H7 (cell line): ENCODE results near the gene ZFAND3. TPM values are rescaled to one million over a fixed set of nuclear protein-coding genes. Genes with fewer than 3 reads are reported as not detected.
A peak's percentile ranks its signal among the peaks of the same experiment; 100 is the strongest.

Experiments used
- DNase-seq: peaks from one replicate; pipeline ENCODE4 v3.0.0; 2012
- H3K27me3 ChIP-seq: 2 replicates; pipeline ENCODE4 v1.6.0; 2011; ENCODE audit warnings: mild to moderate bottlenecking, low read length; ENCODE audit not compliant: control insufficient read depth, insufficient read depth
- H3K36me3 ChIP-seq: replicated peaks from 2 replicates; pipeline ENCODE4 v1.5.1; 2011; ENCODE audit warnings: low read length; ENCODE audit not compliant: control insufficient read depth, insufficient read depth
- H3K4me3 ChIP-seq: 2 replicates; pipeline ENCODE4 v1.5.1; 2011; ENCODE audit warnings: low read depth, mild to moderate bottlenecking, control low read depth, low read length, moderate library complexity; ENCODE audit not compliant: insufficient read depth
- total RNA-seq: library from RNA; depleted of rRNA; stranded (reverse); fragments of >200 nt; shearing (Covaris generic); gene quantifications from 2 replicates; pipeline ENCODE4 v1.2.3, GENCODE V29; 2014

Gene ZFAND3
- total RNA-seq, 1 experiment from 2014 or later = 17.1 TPM

DNA sequence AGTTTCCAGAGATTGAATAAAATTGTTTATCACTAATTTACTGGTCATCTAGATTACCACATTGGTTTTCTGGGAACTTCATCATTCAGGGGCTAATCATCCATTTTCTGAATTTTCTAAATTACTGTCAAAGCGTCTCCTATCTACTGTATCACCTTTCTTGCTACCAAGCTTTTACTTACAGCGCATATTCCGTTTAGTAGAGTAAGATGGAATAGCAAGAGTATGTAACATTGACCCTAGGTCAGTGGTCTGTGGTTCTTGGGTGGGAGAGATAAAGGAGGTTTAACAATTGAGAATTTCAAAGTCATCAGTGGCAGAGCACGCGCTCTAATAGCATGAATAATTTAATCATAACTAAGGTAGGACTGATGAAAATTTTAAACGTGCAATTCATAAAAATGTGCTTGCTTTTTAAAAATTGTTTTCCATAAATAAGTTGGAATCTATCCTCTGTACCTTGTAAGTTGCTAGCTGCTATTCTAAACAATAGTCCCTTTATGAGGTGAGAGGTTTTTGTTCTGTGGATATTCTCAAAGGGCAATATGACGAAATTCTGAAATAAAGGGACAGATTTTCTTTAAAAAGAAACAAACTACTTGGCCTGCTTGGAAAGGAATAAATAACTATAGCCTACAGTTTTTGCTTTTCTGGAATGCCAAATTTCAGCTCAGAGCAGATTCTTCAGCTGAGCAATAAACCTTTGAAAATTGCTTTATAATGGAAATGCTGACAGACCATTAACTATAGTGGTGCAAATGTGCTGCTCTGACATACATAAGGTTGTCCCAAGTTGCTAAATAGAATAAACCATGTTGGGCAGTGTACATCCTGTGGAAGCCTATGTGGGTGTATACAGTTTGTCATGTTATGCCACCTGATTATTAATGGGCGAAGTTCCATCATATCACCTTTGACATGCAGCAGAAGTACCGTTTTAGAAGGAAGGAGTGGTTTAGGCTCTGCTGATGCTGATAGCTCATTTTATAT, 84.1 kb downstream of the ZFAND3 start:
- H3K27me3 ChIP-seq = no peaks in the 10 kb centered on the region
- DNase-seq = no peak
- H3K36me3 ChIP-seq = no peaks in the 10 kb centered on the region
- no peak overlapping the region for H3K4me3 ChIP-seq

GRCh38 chr6:37904590-37904989, 85.1 kb downstream of the ZFAND3 start:
- DNase-seq = no peak
- H3K27me3 ChIP-seq = no peaks in the 10 kb centered on the region
- H3K4me3 ChIP-seq = no peak overlapping the region
- H3K36me3 ChIP-seq = no peaks in the 10 kb centered on the region

DNA sequence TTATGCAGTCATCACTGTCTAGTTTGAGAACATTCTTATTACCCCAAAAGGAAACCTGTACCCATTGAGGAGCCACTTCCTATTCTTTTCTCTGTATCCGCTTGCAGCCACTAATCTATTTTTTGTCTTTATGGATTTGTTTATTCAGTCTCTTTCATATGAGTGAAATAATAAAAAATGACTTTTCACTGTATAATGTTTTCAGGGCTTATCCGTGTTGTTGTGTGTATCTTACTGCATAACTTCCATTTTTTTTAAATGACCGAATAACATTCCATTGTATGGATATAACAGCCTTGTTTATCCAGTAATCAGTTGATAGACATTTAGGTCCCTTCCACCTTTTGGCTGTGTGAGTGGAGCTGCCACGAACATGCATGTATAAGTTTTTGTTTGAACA, 86.6 kb downstream of the ZFAND3 start:
- Histone ChIP-seq H3K36me3 (no peaks in the 10 kb centered on the region), H3K4me3 (no peak overlapping the region), H3K27me3 (no peaks in the 10 kb centered on the region)
- no peak for DNase-seq

DNA sequence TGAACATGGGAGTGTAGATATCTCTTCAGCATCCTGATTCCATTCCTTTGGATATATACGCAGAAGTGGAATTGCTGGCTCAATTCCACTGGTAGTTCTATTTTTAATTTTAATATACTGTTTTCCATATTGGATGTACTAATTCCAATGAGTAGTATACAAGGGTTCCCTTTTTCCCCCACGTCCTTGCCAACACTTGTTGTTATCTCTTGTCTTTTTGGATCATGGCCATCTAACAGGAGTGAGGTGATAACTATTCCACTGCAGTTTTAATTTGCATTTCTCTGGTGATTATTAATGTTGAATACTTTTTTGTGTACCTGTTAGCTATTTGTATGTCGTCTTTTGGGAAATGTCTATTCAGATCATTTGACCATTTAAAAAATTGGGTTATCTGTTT, 91.5 kb downstream of the ZFAND3 start:
- H3K4me3 ChIP-seq = no peak overlapping the region
- H3K27me3 ChIP-seq = no peaks in the 10 kb centered on the region
- H3K36me3 ChIP-seq = no peaks in the 10 kb centered on the region
- DNase-seq = no peak

DNA sequence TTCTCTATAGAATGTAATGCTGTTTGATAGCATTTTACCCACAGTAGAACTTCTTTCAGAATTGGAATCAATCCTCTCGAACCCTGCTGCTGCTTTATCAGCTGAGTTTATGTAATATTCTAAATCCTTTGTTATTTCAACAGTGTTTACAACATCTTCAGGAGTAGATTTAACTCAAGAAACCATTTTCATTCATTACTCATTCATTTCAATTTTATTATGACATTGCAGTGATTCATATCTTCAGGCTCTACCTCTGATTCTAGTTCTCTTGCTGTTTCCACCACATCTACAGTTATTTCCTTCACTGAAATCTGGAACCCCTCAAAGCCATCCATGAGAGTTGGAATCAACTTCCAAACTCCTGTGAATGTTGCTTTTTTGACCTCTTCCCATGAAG, 93.7 kb downstream of the ZFAND3 start:
- H3K4me3 ChIP-seq = no peak overlapping the region
- no peak for DNase-seq
- no peaks in the 10 kb centered on the region for H3K36me3 ChIP-seq
- H3K27me3 ChIP-seq = no peaks in the 10 kb centered on the region

GRCh38 chr6:37915463-37915862, 95.9 kb downstream of the ZFAND3 start:
- no peak for DNase-seq
- no peaks in the 10 kb centered on the region for H3K27me3 ChIP-seq
- H3K36me3 ChIP-seq = no peaks in the 10 kb centered on the region
- H3K4me3 ChIP-seq = no peak overlapping the region

GRCh38 chr6:37916149-37916548, 96.6 kb downstream of the ZFAND3 start:
- Histone ChIP-seq H3K27me3 (no peaks in the 10 kb centered on the region), H3K4me3 (no peak overlapping the region), H3K36me3 (no peaks in the 10 kb centered on the region)
- no peak for DNase-seq

GRCh38 chr6:37916675-37917074, 97.1 kb downstream of the ZFAND3 start:
- no peaks in the 10 kb centered on the region for H3K27me3 ChIP-seq
- H3K36me3 ChIP-seq = no peaks in the 10 kb centered on the region
- H3K4me3 ChIP-seq = no peak overlapping the region
- no peak for DNase-seq

DNA sequence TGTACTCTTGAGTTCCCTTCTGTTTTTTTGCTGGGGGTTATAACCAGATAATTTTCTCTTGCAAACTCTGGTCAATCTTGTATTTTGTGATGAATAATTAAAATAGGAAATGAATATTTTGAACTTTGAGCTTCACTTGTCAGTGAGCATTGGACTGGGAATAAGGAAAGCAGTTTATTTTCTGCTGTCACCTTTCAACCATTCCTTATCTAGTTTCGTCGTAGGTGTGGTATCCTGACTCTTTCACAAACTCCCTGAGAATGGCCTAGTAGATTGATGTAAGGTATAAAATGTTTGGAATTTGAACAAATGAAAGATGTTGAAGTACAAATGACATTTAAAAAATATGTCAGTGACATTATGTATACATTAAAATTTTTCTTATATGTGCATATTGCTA, 98.0 kb downstream of the ZFAND3 start:
- Histone ChIP-seq H3K36me3 (no peaks in the 10 kb centered on the region), H3K4me3 (no peak overlapping the region), H3K27me3 (no peaks in the 10 kb centered on the region)
- DNase-seq = no peak

GRCh38 chr6:37919417-37920157, 100.1 kb downstream of the ZFAND3 start:
- H3K27me3 ChIP-seq = no peaks in the 10 kb centered on the region
- no peak for DNase-seq
- no peak overlapping the region for H3K4me3 ChIP-seq
- no peaks in the 10 kb centered on the region for H3K36me3 ChIP-seq

- DNase-seq = peak; percentile 8
- H3K4me3 ChIP-seq = no peak overlapping the region
- H3K36me3 ChIP-seq = no peaks in the 10 kb centered on the region
- no peaks in the 10 kb centered on the region for H3K27me3 ChIP-seq
Observed at GRCh38 chr6:37920667-37921066, 101.1 kb downstream of the ZFAND3 start.

DNA sequence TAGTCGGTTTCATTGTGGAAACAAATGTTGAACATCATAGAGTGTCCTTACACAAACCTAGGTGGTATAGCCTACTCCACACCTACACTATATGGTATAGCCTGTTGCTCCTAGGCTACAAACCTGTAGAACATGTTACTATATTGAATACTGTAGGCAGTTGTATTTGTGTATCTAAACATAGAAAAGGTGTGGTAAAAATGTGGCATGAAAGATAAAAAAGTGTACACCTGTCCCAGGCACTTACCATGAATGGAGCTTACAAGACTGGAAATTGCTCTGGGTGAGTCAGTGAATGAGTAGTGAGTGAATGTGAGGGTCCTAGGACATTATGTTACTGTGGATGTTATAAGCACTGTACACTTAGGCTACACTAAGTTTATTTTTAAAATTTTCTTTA, 103.0 kb downstream of the ZFAND3 start:
- H3K27me3 ChIP-seq = no peaks in the 10 kb centered on the region
- no peaks in the 10 kb centered on the region for H3K36me3 ChIP-seq
- DNase-seq = no peak
- H3K4me3 ChIP-seq = no peak overlapping the region

- no peaks in the 10 kb centered on the region for H3K27me3 ChIP-seq
- no peak for DNase-seq
- no peak overlapping the region for H3K4me3 ChIP-seq
- no peaks in the 10 kb centered on the region for H3K36me3 ChIP-seq
Observed at GRCh38 chr6:37923514-37923913, 104.0 kb downstream of the ZFAND3 start.

DNA sequence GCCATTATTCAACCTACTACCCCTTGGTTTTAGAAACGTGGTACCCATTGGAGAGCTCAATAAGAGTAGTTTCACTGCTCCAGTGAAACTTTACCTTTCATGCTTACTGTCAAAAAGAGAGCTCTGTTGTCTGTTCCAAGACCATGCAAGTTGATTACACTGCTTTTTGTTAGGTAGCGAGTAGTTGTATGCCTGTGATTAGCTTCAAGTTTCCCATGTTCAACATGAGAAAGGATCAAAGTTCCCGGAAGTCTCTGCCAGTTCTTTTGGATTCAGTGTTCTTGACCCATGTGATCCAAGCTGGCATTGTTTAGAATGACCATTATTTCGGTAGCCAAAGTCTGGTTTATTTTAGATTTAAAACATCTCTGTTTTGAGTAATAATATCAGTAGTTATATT, 107.1 kb downstream of the ZFAND3 start:
- Histone ChIP-seq H3K36me3 (no peaks in the 10 kb centered on the region), H3K4me3 (no peak overlapping the region), H3K27me3 (no peaks in the 10 kb centered on the region)
- no peak for DNase-seq

DNA sequence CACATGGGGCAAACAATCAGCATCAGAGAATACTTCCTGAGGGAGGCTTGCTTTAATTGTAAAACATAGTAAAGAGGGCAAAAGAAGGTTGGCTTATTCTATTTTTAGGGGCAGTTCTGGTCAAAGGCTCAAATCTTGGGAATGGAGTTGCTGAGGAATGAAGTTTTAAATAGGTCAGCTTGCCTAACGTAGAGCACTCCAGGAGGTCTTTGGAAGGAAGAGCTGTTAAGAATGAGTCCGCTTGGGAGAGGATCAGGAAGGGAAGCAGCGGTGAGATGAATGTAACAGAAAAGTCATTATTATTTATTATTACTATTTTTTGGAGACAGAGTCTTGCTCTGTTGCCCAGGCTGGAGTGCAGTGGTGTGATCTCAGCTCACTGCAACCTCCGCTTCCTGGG, 108.7 kb downstream of the ZFAND3 start:
- DNase-seq = peak; percentile 14
- H3K4me3 ChIP-seq = no peak overlapping the region
- H3K36me3 ChIP-seq = no peaks in the 10 kb centered on the region
- H3K27me3 ChIP-seq = no peaks in the 10 kb centered on the region
